Measurements from ENCODE around the gene MYH11.
"Not testable (repeated sequence)": the region's sequence is repeated elsewhere in the genome, so short reads cannot be mapped to it uniquely, and the experiment has no call there.

The MYH11 gene

DNA sequence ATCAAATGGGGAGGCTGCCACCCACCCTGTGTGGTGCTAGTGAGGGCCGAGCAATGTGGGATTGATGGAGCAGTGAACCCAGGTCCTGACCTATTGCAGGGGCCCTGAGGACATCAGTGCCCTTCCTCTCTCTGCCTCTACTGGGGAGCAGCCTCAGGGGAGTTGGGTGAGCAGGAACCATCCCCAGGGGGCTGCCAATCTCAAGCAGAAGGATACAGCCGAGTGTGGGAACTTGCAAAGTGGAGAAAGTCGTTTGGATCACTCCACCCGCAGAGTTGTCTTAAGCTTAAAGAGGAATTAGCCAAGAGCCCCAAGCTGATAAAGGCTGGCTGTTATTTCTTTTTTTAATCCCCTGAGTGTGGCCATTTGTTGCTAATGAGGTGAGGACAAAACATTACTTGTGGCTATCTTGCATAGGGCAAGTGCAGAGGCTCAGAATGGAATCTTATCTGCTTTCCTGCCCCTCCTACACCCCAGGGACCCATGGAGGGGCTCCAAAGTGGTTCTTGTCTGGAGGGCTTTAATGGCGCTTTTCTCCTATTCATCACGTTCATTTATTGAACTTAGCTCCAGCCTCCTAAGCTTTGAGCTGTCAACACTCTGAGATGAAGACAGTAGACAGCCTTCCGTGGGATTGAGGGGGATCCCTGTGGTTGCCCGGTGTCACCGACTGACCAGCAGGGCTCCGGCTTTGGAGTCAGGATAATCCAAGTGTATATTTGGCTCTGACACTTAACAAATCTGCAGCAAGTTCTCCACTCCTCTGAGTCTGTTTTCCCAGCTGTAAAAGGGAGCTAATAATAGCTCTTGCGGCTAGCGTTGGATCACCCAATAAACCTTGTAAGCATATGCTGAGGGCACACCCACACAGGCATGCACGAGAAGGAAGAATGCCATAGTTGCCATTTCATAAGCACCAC is 45.1 kb downstream of the MYH11 start:
- DNase-seq (ENCODE audit: low read depth) = peak; percentile 74
- no peak overlapping the region for H3K4me3 ChIP-seq (ENCODE audit: low read depth, low read length)
- TF ChIP-seq, protein P1, sequence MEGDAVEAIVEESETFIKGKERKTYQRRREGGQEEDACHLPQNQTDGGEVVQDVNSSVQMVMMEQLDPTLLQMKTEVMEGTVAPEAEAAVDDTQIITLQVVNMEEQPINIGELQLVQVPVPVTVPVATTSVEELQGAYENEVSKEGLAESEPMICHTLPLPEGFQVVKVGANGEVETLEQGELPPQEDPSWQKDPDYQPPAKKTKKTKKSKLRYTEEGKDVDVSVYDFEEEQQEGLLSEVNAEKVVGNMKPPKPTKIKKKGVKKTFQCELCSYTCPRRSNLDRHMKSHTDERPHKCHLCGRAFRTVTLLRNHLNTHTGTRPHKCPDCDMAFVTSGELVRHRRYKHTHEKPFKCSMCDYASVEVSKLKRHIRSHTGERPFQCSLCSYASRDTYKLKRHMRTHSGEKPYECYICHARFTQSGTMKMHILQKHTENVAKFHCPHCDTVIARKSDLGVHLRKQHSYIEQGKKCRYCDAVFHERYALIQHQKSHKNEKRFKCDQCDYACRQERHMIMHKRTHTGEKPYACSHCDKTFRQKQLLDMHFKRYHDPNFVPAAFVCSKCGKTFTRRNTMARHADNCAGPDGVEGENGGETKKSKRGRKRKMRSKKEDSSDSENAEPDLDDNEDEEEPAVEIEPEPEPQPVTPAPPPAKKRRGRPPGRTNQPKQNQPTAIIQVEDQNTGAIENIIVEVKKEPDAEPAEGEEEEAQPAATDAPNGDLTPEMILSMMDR (IDR thresholded peaks at IDR 0.05; ENCODE audit: control insufficient read depth, extremely low read depth, insufficient read depth) = no peak

DNA sequence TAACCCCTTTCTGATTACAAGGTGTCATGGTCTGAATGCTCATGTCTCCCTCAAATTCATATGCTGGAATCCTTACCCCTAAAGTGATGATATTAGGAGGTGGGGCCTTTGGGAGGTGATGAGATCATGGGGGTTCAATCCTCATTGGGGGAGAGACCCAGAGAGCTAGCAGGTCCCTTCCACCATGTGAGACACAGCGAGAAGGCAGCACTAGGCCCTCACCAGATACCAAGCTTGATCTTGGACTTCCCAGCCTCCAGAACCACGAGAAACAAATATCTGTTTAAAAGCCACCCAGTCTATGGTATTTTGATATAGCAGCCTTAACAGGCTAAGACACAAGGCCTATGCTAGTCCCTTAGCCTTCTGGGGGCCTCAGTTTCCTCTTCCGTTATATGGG is 45.9 kb downstream of the MYH11 start:
- no peak overlapping the region for H3K4me3 ChIP-seq (ENCODE audit: low read depth, low read length)
- DNase-seq (ENCODE audit: low read depth) = no peak
- TF ChIP-seq, protein P1 (IDR thresholded peaks at IDR 0.05; ENCODE audit: control insufficient read depth, extremely low read depth, insufficient read depth) = no peak

GRCh38 chr16:15810411-15810810 is 46.4 kb downstream of the MYH11 start:
- DNase-seq (ENCODE audit: low read depth) = no peak
- no peak overlapping the region for H3K4me3 ChIP-seq (ENCODE audit: low read depth, low read length)
- TF ChIP-seq, protein P1 (IDR thresholded peaks at IDR 0.05; ENCODE audit: control insufficient read depth, extremely low read depth, insufficient read depth) = no peak

DNA sequence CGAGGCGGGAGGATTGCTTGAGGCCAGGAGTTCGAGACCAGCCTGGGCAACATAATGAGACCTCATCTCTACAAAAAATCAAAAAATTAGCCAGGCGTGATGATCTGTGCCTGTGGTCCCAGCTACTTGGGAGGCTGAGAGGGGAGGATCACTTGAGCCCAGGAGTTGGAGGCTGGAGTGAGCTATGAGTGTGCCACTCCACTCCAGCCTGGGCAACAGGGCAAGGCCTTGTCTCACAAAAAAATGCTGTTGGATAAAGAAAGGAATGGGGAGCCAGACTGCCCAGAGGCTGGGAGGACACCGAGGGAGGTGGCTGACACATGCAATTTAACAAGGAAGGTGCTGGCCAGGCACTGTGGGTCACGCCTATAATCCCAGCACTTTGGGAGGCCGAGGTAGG is 47.5 kb downstream of the MYH11 start:
- not testable (repeated sequence) for H3K4me3 ChIP-seq (ENCODE audit: low read depth, low read length); DNase-seq (ENCODE audit: low read depth)

DNA sequence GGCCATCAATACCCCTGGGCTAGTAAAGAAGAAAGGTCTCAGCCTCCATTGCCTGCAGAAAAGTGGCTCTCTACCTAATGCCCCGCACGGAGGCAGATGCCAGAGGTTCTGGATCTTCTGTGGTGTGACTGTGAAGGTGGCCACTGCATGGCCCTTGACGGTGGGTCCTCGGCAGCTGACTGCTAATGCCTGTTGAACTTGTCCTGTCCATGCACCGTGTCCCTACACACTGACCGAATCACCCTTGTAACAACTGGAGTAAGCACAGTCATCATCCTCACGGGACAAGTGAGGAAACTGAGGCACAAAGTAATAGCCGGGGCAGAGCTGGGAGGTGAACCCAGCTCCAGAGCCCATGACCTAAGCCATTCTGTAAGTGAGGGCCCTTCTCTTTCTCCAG is 48.8 kb downstream of the MYH11 start:
- TF ChIP-seq, protein P1 (IDR thresholded peaks at IDR 0.05; ENCODE audit: control insufficient read depth, extremely low read depth, insufficient read depth) = no peak
- no peak overlapping the region for H3K4me3 ChIP-seq (ENCODE audit: low read depth, low read length)
- no peak for DNase-seq (ENCODE audit: low read depth)

GRCh38 chr16:15807603-15808009 is 49.2 kb downstream of the MYH11 start:
- H3K4me3 ChIP-seq (ENCODE audit: low read depth, low read length) = no peak overlapping the region
- no peak for DNase-seq (ENCODE audit: low read depth)

GRCh38 chr16:15803618-15804017 is 53.2 kb downstream of the MYH11 start:
- TF ChIP-seq, protein P1 (IDR thresholded peaks at IDR 0.05; ENCODE audit: control insufficient read depth, extremely low read depth, insufficient read depth) = no peak
- no peak for DNase-seq (ENCODE audit: low read depth)
- no peak overlapping the region for H3K4me3 ChIP-seq (ENCODE audit: low read depth, low read length)

More at GRCh38 chr16:15807603-15808009, 49.2 kb downstream of the MYH11 start:
- TF ChIP-seq, protein P1 (IDR thresholded peaks at IDR 0.05; ENCODE audit: control insufficient read depth, extremely low read depth, insufficient read depth) = no peak

Data from LNCaP clone FGC (cell line).